Sigmoid colon (tissue), 4 donors: ENCODE measurements around the gene PRR15L.

Experiments used
- CTCF ChIP-seq, 4 experiments: fragments of 450-650 bp in 3 of 4; fragments of 200-600 bp in 1 of 4; IDR thresholded peaks; one replicate each; pipeline ENCODE4 v1.5.1; 2016 to 2019; ENCODE audit warnings: antibody characterized with exemption in 4 of 4, mild to moderate bottlenecking in 3 of 4, moderate library complexity in 2 of 4
- EP300 ChIP-seq, 4 donors: sonication (generic); formaldehyde crosslinking; IDR thresholded peaks; one replicate each; pipeline ENCODE4 v1.6.1; 2017; ENCODE audit warnings: antibody characterized with exemption in 4 of 4
- POLR2A ChIP-seq, 2 donors: fragments of 450-650 bp; IDR thresholded peaks; one replicate each; pipeline ENCODE4 v1.6.1; 2016; ENCODE audit warnings: antibody characterized with exemption in 2 of 2, mild to moderate bottlenecking in 2 of 2, moderate library complexity in 2 of 2
- POLR2AphosphoS5 ChIP-seq, 4 donors: sonication (generic); formaldehyde crosslinking; IDR thresholded peaks; one replicate each; pipeline ENCODE4 v1.6.1; 2017; ENCODE audit warnings: antibody characterized with exemption in 4 of 4

- TF ChIP-seq POLR2AphosphoS5 (IDR thresholded peaks at IDR 0.05) (no peak), CTCF (IDR thresholded peaks at IDR 0.05) (no peak), POLR2A (IDR thresholded peaks at IDR 0.05) (no peak), EP300 (IDR thresholded peaks at IDR 0.05) (no peak)
These were observed 29.3 kb downstream of the PRR15L start for GRCh38 chr17:47928415-47928814.
